Erythroblast (primary cell): ENCODE results near the gene ELOB.

Experiments
- GATA1 ChIP-seq: IDR thresholded peaks from 2 replicates; pipeline ENCODE4 v1.6.1; 2011; ENCODE audit warnings: low read depth, mild to moderate bottlenecking, control low read depth, low read length, moderate library complexity
- POLR2A ChIP-seq: IDR thresholded peaks from 2 replicates; pipeline ENCODE4 v1.6.1; 2011; ENCODE audit warnings: mild to moderate bottlenecking, low read length

DNA sequence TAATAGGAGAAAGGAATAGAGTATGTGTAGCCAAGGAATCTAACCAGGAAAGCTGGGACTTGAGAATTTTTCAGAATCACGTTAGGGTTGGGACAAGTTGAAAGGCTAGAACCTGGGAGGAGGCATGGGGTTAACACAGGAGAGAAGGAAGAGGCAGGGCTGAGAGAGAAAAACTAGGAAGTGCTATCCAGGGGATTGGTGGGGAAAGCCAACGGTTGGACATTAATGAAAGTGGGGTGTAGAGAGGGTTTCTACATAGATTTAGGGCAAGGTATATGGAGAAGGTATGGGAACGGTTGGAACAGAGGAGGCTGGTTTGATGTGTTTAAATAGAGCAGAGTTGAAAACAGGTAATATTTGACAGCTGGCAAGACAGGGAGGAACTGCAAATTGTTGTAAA, 21.9 kb downstream of the ELOB start:
- TF ChIP-seq POLR2A, result no peak
- no peak for TF ChIP-seq GATA1
